VCaP (cell line): ENCODE results near the gene CNDP2.

Experiments
- H3K27ac ChIP-seq: fragments of 450-650 bp; 2 replicates; pipeline ENCODE4 v1.5.1; 2017
- TF ChIP-seq, protein P1 (sequence below): fragments of 450-650 bp; conservative IDR thresholded peaks from 2 replicates; pipeline ENCODE4 v1.5.1; 2017; ENCODE audit warnings: mild to moderate bottlenecking, moderate library complexity

CNDP2 gene

GRCh38 chr18:74508821-74509225, 12.7 kb downstream of the CNDP2 start:
- TF ChIP-seq, protein P1, sequence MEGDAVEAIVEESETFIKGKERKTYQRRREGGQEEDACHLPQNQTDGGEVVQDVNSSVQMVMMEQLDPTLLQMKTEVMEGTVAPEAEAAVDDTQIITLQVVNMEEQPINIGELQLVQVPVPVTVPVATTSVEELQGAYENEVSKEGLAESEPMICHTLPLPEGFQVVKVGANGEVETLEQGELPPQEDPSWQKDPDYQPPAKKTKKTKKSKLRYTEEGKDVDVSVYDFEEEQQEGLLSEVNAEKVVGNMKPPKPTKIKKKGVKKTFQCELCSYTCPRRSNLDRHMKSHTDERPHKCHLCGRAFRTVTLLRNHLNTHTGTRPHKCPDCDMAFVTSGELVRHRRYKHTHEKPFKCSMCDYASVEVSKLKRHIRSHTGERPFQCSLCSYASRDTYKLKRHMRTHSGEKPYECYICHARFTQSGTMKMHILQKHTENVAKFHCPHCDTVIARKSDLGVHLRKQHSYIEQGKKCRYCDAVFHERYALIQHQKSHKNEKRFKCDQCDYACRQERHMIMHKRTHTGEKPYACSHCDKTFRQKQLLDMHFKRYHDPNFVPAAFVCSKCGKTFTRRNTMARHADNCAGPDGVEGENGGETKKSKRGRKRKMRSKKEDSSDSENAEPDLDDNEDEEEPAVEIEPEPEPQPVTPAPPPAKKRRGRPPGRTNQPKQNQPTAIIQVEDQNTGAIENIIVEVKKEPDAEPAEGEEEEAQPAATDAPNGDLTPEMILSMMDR = no peak
- no peak overlapping the region for H3K27ac ChIP-seq

- H3K27ac ChIP-seq = no peak overlapping the region
- TF ChIP-seq, protein P1 = no peak
Measured at GRCh38 chr18:74509856-74510769, 13.9 kb downstream of the CNDP2 start.

DNA sequence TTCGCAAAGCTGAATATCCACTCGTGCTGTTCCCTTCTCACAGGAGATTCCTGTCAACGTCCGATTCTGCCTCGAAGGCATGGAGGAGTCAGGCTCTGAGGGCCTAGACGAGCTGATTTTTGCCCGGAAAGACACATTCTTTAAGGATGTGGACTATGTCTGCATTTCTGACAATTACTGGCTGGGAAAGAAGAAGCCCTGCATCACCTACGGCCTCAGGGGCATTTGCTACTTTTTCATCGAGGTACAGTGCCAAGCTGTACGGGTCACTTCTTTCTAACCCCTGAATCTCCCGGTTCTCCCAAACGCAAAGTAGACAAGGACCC, 14.6 kb downstream of the CNDP2 start:
- TF ChIP-seq, protein P1 = no peak
- no peak overlapping the region for H3K27ac ChIP-seq

DNA sequence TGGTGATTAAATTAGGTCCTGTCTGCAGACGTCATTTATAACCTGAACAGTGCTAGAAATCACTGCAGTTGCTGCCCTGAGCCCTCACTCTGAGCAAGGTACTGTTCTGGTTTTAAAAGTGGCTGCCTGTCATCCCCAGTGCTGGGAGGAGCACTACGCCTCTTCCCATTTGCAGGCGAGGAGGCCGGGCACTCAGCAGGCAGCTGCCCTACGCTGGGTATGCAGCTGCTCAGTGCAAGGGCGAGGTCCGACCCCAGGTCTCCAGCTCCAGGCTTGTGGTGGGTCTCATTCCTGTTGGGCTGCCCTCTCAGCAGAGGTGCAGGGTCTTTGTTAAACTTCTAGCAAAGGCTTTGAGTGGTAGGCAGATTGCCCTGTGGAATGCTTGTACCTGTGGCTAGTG, 15.7 kb downstream of the CNDP2 start:
- TF ChIP-seq, protein P1 = no peak
- H3K27ac ChIP-seq = no peak overlapping the region

DNA sequence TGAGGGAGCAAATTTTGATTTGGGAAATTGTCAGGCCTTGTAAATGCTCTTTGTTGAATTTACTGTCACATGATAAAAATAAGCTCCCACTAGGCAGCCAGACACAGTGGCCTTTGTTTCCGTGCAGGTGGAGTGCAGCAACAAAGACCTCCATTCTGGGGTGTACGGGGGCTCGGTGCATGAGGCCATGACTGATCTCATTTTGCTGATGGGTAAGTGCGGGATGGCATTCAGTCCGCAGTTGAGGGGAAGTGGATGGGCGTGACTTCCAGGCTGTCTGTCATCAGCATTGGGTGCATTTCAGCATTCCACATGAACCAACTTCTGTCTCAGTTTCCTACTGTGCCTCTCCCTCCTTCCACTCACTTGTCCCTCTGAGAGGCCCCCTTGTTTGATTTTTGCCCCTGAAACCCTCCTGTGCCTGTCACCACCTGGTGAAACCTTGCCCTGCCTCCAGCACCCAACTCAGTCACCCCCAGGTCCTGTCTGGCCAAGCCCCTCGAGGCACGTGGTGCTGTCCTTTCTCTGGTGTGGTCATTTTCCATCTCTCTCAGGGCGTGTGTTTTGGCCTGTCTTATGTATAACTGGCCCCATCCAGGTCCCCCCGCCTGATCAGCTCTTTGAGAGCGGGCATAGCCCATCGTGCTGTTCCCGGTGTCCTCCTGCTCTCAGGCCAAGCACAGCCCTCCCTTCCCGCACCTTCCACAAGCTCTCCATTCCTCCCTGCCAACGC, 16.3 kb downstream of the CNDP2 start:
- no peak overlapping the region for H3K27ac ChIP-seq
- TF ChIP-seq, protein P1 = no peak

- no peak overlapping the region for H3K27ac ChIP-seq
- TF ChIP-seq, protein P1 = no peak
Measured at GRCh38 chr18:74513149-74513882, 17.2 kb downstream of the CNDP2 start.

- TF ChIP-seq, protein P1 = no peak
- no peak overlapping the region for H3K27ac ChIP-seq
Measured at GRCh38 chr18:74513883-74514205, 17.7 kb downstream of the CNDP2 start.
